GM12891 (cell line): ENCODE results near the gene CALCOCO1.

Source experiments
- PAX5 ChIP-seq: IDR thresholded peaks from 2 replicates; pipeline ENCODE4 v1.6.1; 2011; ENCODE audit warnings: low read length, moderate library complexity, mild to moderate bottlenecking; ENCODE audit not compliant: insufficient read depth, severe bottlenecking
- POLR2A ChIP-seq: IDR thresholded peaks from 2 replicates; pipeline ENCODE4 v1.6.1; 2011; ENCODE audit warnings: low read depth, low read length, control low read depth
- POLR2AphosphoS5 ChIP-seq: IDR thresholded peaks from 2 replicates; pipeline ENCODE4 v1.6.1; 2011; ENCODE audit warnings: low read depth, low read length, control low read depth
- POU2F2 ChIP-seq: IDR thresholded peaks from 2 replicates; pipeline ENCODE4 v1.6.1; 2011; ENCODE audit warnings: low read depth, mild to moderate bottlenecking, control low read depth, low read length, moderate library complexity
- SPI1 ChIP-seq: IDR thresholded peaks from 2 replicates; pipeline ENCODE4 v1.6.1; 2011; ENCODE audit warnings: low read depth, low read length, control low read depth
- TAF1 ChIP-seq: IDR thresholded peaks from 2 replicates; pipeline ENCODE4 v1.6.1; 2011; ENCODE audit warnings: low read depth, low read length, control low read depth

- TF ChIP-seq POLR2A: no peak
- no peak for TF ChIP-seq TAF1
- no peak for TF ChIP-seq POLR2AphosphoS5
- TF ChIP-seq PAX5: no peak
- TF ChIP-seq POU2F2: no peak
- no peak for TF ChIP-seq SPI1
These were observed 52.1 kb downstream of the CALCOCO1 start for GRCh38 chr12:53674977-53675700.
